ENCODE measurements around the gene ZNF385B. TPM values are rescaled to one million over a fixed set of nuclear protein-coding genes. Genes with fewer than 3 reads are reported as not detected.

The ZNF385B gene
- total RNA-seq, 1 donor from 2014 or later, result not detected

GRCh38 chr2:179561702-179562101 is 299.7 kb downstream of the ZNF385B start:
- intact Hi-C loops (cut with micrococcal nuclease), result no loop called here
- Mint-ChIP-seq H3K9me3 (no peaks in the 10 kb centered on the region), H3K4me1 (ENCODE audit: low read depth) (no peaks in the 10 kb centered on the region), H3K36me3 (ENCODE audit: low read depth) (no peaks in the 10 kb centered on the region), H3K27me3 (ENCODE audit: insufficient read depth) (peaks cover 3% of the 10 kb centered on the region), H3K27ac (no peak overlapping the region), H3K4me3 (no peak overlapping the region)
- DNase-seq (ENCODE audit: low spot score), result no peak

- Mint-ChIP-seq H3K4me1 (ENCODE audit: low read depth) (no peaks in the 10 kb centered on the region), H3K27me3 (ENCODE audit: insufficient read depth) (peaks cover 3% of the 10 kb centered on the region), H3K9me3 (no peaks in the 10 kb centered on the region), H3K4me3 (no peak overlapping the region), H3K36me3 (ENCODE audit: low read depth) (no peaks in the 10 kb centered on the region), H3K27ac (no peak overlapping the region)
- intact Hi-C loops (cut with micrococcal nuclease), result no loop called here
- DNase-seq (ENCODE audit: low spot score), result no peak
Measured at GRCh38 chr2:179560257-179560735, 301.1 kb downstream of the ZNF385B start.

- no peak overlapping the region for H3K27ac Mint-ChIP-seq
- H3K4me3 Mint-ChIP-seq, result no peak overlapping the region
- no peaks in the 10 kb centered on the region for H3K4me1 Mint-ChIP-seq (ENCODE audit: low read depth)
- H3K9me3 Mint-ChIP-seq, result no peaks in the 10 kb centered on the region
- intact Hi-C loops (cut with micrococcal nuclease), result no loop called here
- H3K27me3 Mint-ChIP-seq (ENCODE audit: insufficient read depth), result peaks cover 3% of the 10 kb centered on the region
- DNase-seq (ENCODE audit: low spot score), result no peak
- H3K36me3 Mint-ChIP-seq (ENCODE audit: low read depth), result no peaks in the 10 kb centered on the region
Measured at GRCh38 chr2:179559108-179559806, 302.2 kb downstream of the ZNF385B start.

GRCh38 chr2:179558010-179558934 is 303.1 kb downstream of the ZNF385B start:
- H3K27me3 Mint-ChIP-seq (ENCODE audit: insufficient read depth), result peaks cover 3% of the 10 kb centered on the region
- no peaks in the 10 kb centered on the region for H3K4me1 Mint-ChIP-seq (ENCODE audit: low read depth)
- DNase-seq (ENCODE audit: low spot score), result no peak
- no peaks in the 10 kb centered on the region for H3K36me3 Mint-ChIP-seq (ENCODE audit: low read depth)
- no peaks in the 10 kb centered on the region for H3K9me3 Mint-ChIP-seq
- intact Hi-C loops (cut with micrococcal nuclease), result no loop called here
- H3K4me3 Mint-ChIP-seq, result no peak overlapping the region
- no peak overlapping the region for H3K27ac Mint-ChIP-seq

DNA sequence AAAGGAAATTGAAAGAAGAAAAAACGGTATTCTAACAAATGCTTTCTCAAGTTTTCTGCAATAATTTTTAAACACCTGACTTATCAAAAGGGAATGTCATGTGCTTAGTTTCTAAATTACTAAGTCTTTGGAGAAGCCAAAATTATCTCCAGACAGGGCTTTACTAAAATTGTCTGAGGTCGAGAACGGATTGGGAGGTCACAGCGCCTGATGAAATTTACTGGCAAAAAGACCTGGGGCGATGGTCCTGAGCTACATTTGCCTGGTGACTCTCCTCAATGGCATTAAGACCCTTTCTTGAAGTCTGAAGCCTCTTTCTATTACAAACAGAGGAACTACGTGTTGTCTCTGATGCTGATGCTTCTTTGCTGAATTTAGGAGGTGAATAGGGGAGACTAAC is 305.0 kb downstream of the ZNF385B start:
- Mint-ChIP-seq H3K36me3 (ENCODE audit: low read depth) (no peaks in the 10 kb centered on the region), H3K4me3 (no peak overlapping the region), H3K27me3 (ENCODE audit: insufficient read depth) (peaks cover 2% of the 10 kb centered on the region), H3K4me1 (ENCODE audit: low read depth) (no peaks in the 10 kb centered on the region), H3K27ac (no peak overlapping the region), H3K9me3 (no peaks in the 10 kb centered on the region)
- intact Hi-C loops (cut with micrococcal nuclease), result no loop called here
- no peak for DNase-seq (ENCODE audit: low spot score)

DNA sequence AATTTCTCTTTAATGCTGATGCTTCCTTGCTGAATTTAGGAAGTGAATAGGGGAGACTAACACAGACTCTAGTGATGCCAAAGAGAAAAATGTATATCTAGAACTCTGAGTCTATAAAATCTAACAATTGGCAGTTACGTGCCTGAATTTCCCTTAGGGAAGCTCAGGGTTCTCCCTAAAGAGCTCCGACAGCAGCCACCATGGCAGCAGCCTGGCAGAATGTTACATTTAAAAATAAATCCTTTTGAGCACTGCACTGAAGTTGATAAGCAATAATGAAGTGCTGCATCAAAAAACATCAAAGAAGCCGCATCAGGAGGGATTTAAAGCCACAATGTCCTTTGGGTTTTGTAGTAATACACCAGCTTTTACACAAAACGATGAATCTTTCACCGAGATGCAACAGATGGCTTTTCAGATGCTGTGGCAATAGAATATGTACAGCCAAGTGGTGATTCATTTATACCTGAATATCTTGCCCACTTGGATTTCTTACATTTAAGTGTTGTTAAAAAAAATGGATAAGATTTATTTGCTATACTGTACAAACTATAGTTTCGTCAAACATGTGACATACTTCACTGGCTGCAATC is 305.6 kb downstream of the ZNF385B start:
- Mint-ChIP-seq H3K27me3 (ENCODE audit: insufficient read depth) (peaks cover 2% of the 10 kb centered on the region), H3K4me1 (ENCODE audit: low read depth) (no peaks in the 10 kb centered on the region), H3K36me3 (ENCODE audit: low read depth) (no peaks in the 10 kb centered on the region), H3K9me3 (no peaks in the 10 kb centered on the region), H3K4me3 (no peak overlapping the region), H3K27ac (no peak overlapping the region)
- intact Hi-C loops (cut with micrococcal nuclease), result no loop called here
- no peak for DNase-seq (ENCODE audit: low spot score)

GRCh38 chr2:179554639-179555386 is 306.6 kb downstream of the ZNF385B start:
- Mint-ChIP-seq H3K4me1 (ENCODE audit: low read depth) (no peaks in the 10 kb centered on the region), H3K27ac (no peak overlapping the region), H3K36me3 (ENCODE audit: low read depth) (no peaks in the 10 kb centered on the region), H3K9me3 (no peaks in the 10 kb centered on the region), H3K27me3 (ENCODE audit: insufficient read depth) (peaks cover 2% of the 10 kb centered on the region), H3K4me3 (no peak overlapping the region)
- DNase-seq (ENCODE audit: low spot score), result no peak
- intact Hi-C loops (cut with micrococcal nuclease), result no loop called here

- Mint-ChIP-seq H3K4me1 (ENCODE audit: low read depth) (no peaks in the 10 kb centered on the region), H3K27ac (no peak overlapping the region), H3K4me3 (no peak overlapping the region), H3K9me3 (no peaks in the 10 kb centered on the region), H3K27me3 (ENCODE audit: insufficient read depth) (no peaks in the 10 kb centered on the region), H3K36me3 (ENCODE audit: low read depth) (no peaks in the 10 kb centered on the region)
- intact Hi-C loops (cut with micrococcal nuclease), result no loop called here
- DNase-seq (ENCODE audit: low spot score), result no peak
Measured at GRCh38 chr2:179553382-179553781, 308.0 kb downstream of the ZNF385B start.

- H3K4me3 Mint-ChIP-seq, result no peak overlapping the region
- no peaks in the 10 kb centered on the region for H3K4me1 Mint-ChIP-seq (ENCODE audit: low read depth)
- H3K27ac Mint-ChIP-seq, result no peak overlapping the region
- DNase-seq (ENCODE audit: low spot score), result no peak
- no peaks in the 10 kb centered on the region for H3K36me3 Mint-ChIP-seq (ENCODE audit: low read depth)
- intact Hi-C loops (cut with micrococcal nuclease), result no loop called here
- no peaks in the 10 kb centered on the region for H3K27me3 Mint-ChIP-seq (ENCODE audit: insufficient read depth)
- H3K9me3 Mint-ChIP-seq, result no peaks in the 10 kb centered on the region
Measured at GRCh38 chr2:179551539-179552045, 309.8 kb downstream of the ZNF385B start.

DNA sequence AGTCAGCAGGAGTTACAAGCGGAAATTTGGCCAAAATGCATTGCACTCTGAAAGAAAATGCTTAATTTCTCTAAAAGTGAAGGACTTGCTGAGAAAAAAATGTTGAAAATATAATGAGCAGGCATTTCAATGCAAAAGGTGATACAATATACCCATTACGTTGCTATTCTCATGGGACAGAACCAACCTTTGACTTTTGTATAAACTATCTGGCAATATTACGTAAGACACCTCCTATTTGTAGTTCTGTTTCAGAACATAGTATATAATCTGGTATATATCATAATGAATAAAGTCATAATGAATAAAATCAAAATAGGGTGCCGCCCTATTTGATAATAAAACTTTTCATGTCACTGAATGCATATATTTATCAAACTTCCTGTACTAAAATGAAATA is 310.6 kb downstream of the ZNF385B start:
- H3K27ac Mint-ChIP-seq, result no peak overlapping the region
- intact Hi-C loops (cut with micrococcal nuclease), result no loop called here
- DNase-seq (ENCODE audit: low spot score), result no peak
- H3K4me3 Mint-ChIP-seq, result no peak overlapping the region
- no peaks in the 10 kb centered on the region for H3K9me3 Mint-ChIP-seq
- H3K36me3 Mint-ChIP-seq (ENCODE audit: low read depth), result no peaks in the 10 kb centered on the region
- H3K4me1 Mint-ChIP-seq (ENCODE audit: low read depth), result no peaks in the 10 kb centered on the region
- H3K27me3 Mint-ChIP-seq (ENCODE audit: insufficient read depth), result no peaks in the 10 kb centered on the region

DNA sequence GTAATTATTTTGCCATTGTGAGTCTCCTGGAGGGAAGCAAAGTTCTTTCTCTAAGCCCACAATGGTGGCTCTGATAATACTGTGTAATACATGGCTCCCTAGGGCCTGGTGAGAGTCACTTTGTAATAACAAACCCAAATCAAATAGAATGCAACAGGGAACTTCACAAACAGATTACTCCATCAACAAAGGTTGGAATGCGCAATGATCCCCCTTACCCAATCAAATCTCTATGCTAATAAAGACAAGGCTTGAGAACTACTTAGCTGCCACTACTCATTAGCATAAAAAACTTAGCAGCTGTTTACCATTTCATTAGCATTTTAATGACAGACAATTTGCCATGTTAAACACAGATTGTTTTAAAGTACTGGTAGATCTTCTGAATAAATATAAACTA is 311.2 kb downstream of the ZNF385B start:
- DNase-seq (ENCODE audit: low spot score), result no peak
- no peaks in the 10 kb centered on the region for H3K4me1 Mint-ChIP-seq (ENCODE audit: low read depth)
- H3K27ac Mint-ChIP-seq, result no peak overlapping the region
- H3K4me3 Mint-ChIP-seq, result no peak overlapping the region
- no peaks in the 10 kb centered on the region for H3K36me3 Mint-ChIP-seq (ENCODE audit: low read depth)
- intact Hi-C loops (cut with micrococcal nuclease), result no loop called here
- no peaks in the 10 kb centered on the region for H3K27me3 Mint-ChIP-seq (ENCODE audit: insufficient read depth)
- no peaks in the 10 kb centered on the region for H3K9me3 Mint-ChIP-seq

DNA sequence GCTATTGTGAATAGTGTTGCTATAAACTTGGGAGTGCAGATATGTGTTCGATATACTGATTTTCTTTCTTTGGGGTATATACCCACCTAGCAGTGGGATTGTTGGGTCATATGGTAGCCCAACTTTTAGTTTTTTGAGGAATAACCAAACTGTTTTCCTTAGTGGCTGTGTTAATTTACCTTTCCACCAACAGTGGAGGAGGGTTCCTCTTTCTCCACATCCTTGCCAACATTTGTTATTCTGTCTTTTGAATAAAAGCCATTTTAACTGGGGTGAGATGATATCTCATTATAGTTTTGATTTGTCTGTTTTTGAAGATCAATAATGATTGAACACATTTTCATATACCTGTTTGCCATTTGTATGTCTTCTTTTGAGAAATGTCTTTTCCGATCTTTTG is 314.8 kb downstream of the ZNF385B start:
- no peak overlapping the region for H3K27ac Mint-ChIP-seq
- H3K36me3 Mint-ChIP-seq (ENCODE audit: low read depth), result no peaks in the 10 kb centered on the region
- no peaks in the 10 kb centered on the region for H3K27me3 Mint-ChIP-seq (ENCODE audit: insufficient read depth)
- intact Hi-C loops (cut with micrococcal nuclease), result no loop called here
- no peaks in the 10 kb centered on the region for H3K4me1 Mint-ChIP-seq (ENCODE audit: low read depth)
- no peaks in the 10 kb centered on the region for H3K9me3 Mint-ChIP-seq
- no peak for DNase-seq (ENCODE audit: low spot score)
- no peak overlapping the region for H3K4me3 Mint-ChIP-seq
